GM19035 (cell line): ENCODE results near the gene PTH.

Experiments
- ATAC-seq: cut with Tn5 transposase; IDR thresholded peaks from one replicate; pipeline ENCODE4 v1.9.1; 2021; ENCODE audit not compliant: unreplicated experiment

The PTH gene

GRCh38 chr11:13495929-13496328 lies at the start of gene PTH:
TSS of gene PTH (minus strand) at chr11:13495997. CDS start at chr11:13492855, 3,142 bp downstream.
- ATAC-seq = no peak

DNA sequence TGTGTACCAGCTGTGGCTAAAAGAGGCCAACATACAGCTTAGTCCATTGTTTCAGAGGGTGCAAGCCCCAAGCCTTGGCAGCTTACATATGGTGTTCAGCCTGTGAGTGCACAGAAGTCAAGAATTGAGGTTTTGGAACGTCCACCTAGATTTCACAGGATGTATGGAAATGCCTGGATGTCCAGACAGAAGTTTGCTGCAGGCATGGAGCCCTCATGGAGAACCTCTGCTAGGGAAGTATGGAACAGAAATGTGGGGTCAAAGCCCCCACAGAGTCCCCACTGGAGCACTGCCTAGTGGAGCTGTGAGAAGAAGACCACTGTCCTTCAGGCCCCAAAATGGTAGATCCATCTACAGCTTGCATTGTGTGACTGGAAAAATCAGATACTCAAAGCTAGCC lies 42.2 kb upstream of the PTH start:
- no peak for ATAC-seq

DNA sequence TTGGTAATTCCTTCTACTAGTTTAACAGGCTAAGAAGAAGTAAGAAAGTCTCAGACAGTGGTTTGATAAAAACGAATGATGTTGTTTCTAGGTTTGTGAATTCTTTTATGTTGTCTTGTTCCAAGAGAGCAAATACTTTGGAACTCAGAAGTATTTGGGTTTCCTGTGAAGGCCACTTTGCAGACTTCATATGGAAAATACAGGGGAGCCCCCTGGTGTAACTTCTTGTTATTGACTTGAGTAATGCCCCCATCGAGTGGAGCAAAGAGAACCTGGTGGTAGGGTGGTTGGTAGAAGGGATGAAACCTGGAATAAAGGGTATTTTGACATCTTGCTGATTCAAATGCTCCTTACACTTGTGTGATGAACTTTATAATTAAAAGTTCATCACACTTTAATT lies 40.0 kb upstream of the PTH start:
- no peak for ATAC-seq

DNA sequence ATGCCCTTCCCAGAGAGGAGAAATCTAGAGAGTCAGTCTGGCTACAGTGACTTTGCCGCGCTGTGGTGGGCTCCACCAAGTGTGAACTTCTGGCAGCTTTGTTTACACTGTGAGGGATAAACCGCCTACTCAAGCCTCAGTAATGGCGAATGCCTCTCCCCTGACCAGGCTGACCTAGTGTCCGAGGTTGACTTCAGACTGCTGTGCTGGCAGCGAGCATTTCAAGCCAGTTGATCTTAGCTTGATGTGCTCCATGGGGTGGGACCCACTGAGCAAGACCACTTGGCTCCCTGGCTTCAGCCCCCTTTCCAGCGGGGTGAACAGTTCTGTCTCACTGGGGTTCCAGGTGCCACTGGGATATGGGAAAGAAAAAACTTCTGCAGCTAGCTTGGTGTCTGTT lies 38.6 kb upstream of the PTH start:
- ATAC-seq = no peak

DNA sequence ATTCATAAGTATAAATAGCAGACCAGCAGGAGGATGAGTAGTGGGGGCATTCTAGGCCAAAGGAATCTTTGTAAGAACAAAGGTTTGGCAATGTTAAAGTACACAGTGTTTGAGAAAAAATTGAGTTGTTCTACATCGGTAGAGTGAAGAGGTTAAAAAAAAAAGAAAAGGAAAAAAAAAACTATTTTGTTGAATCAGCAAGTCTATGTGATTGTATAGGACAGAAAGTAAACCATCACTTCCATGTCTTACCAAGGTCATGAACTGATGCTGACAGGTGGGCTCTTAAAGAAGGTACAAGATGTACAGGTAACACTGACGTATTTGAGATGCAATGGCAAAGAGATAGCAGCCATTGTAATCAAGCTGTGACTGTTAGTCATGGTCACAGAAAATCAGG lies 29.5 kb upstream of the PTH start:
- ATAC-seq = no peak

- ATAC-seq = no peak
Observed at GRCh38 chr11:13503393-13503792, 7.6 kb upstream of the PTH start.

DNA sequence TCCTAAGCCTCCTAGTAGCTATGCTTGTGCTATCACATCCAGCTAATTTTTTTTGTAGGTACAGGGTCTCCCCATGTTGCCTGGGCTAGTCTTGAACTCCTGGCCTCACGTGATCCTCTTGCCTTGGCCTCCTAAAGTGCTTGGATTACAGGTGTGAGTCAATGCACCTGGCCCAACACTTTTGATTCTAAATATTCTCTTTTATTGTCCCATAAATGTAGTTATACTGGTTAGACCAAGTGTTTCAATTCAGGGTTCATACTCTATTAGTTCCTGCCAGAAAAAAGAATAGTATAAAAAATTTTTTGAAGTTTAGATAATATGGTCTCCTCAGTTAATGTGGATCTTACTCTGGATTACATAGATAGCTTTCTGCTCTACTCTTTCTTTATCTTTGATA lies 6.7 kb upstream of the PTH start:
- ATAC-seq = no peak

- no peak for ATAC-seq
Observed at GRCh38 chr11:13494051-13494450, 1.7 kb downstream of the PTH start.

GRCh38 chr11:13487661-13488030 lies 8.2 kb downstream of the PTH start:
- ATAC-seq = peak; percentile 78

- ATAC-seq = peak; percentile 96
Observed at GRCh38 chr11:13486926-13487660, 8.7 kb downstream of the PTH start.

DNA sequence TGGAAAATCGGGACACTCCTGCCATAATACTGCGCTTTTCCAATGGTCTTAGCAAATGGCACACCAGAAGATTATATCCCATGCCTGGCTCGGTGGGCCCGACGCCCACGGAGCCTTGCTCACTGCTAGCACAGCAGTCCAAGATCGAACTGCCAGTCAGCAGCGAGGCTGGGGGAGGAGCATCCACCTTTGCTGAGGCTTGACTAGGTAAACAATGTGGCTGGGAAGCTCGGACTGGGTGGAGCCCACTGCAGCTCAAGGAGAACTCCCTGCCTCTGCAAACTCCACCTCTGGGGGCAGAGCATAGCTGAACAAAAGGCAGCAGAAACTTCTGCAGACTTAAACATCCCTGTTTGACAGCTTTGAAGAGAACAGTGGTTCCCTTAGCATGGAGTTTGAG lies 15.6 kb downstream of the PTH start:
- no peak for ATAC-seq

- ATAC-seq = no peak
Observed at GRCh38 chr11:13479688-13480087, 16.1 kb downstream of the PTH start.

DNA sequence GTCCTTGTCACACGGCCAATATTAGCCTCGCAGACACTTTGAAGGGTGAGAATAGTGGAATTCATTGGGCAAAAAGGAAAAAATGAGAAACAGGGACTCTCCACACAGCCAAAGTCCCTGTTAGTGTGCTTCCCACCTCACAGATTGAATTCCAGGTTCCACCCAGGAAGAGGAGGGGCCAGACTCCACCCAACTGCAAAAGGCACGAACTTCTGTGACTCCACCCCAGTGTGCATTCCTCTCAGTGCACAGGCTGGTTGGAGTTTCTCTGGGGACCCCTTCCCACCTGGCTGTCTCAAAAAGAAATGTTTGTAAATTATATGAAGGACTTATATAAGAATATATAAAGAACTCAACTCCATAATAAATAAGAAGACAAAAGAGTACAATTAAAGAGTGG lies 20.7 kb downstream of the PTH start:
- no peak for ATAC-seq

GRCh38 chr11:13473013-13473722 lies 22.6 kb downstream of the PTH start:
- ATAC-seq = no peak

GRCh38 chr11:13468750-13469149 lies 27.0 kb downstream of the PTH start:
- ATAC-seq = no peak

DNA sequence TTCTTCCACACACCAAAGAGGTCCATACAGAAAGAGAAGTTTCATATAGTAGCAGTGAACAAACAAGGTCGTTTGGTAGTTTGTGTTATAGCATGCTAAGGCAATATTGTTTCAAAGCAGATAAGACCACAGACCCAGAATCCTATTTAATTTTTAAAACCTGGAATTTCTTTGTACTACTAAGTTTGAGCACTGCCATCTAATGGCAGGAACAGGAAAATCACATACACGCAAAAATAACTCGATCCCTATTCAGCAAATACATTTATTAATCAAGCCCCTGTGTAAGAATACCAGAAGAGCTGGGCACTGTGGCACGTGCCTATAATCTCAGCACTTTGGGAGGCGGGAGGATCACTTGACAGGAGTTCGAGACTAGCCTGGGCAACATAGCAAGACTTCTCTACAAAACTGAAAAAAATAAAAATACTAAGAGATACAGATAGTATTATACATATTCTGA lies 29.9 kb downstream of the PTH start:
- no peak for ATAC-seq

DNA sequence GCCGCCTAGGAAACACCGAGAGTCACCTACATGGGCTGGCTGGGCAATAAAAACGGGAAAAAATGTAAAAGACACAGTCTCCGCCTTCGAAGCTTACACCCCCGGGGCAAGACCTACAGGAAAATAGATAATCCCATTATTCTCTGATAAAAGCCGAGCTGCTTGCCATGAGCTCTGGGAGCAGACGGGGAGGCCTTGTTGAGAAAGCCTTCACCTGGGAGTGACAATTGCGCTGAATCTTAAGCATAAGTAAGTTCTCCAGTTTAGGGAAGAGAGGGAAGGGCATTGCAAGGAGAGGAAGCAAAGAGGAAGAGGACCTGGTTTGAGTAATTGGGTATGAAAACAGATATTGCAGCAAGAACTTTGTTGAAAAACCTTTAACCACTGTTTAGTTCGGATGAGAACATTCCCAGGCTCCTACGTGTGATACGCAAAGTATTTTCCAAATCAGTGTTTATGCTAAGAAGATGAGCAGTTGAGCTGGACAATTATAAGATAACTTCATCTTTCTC lies 32.0 kb downstream of the PTH start:
- ATAC-seq = no peak

GRCh38 chr11:13462901-13463778 lies 32.7 kb downstream of the PTH start, which contains the start of gene BTBD10:
TSS of gene BTBD10 (minus strand) at chr11:13463222. CDS start at chr11:13445124, 18,098 bp downstream.
- peak; percentile 94 for ATAC-seq

DNA sequence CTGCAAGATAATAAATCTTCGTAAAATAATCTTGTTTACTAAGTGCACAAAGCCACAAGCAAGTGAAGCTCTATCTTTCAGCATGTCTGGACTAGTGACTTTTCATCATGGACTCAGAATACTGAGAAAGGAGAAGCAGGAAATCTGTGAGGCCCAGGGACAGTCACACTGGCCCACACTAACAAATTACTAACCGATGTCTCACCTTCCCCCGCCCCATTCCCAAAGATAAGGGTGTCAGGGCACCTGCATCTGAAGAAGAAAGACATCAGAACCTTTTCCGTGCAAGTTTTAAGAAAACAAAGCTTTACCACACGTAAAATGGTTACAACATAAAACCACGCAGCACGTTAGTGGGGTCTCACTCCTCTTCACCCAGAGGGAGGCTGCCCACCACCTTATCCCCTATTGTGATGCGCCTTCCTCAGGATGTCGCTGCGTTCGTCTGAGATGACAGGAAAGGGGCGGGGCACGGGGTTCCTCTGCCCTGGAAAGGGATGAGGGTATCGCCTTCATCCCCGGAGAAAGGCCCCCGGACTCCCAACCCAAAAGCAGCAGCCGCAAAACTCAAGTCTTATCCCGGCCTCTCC lies 33.4 kb downstream of the PTH start:
- peak; percentile 47 for ATAC-seq

GRCh38 chr11:13461291-13461690 lies 34.5 kb downstream of the PTH start:
- ATAC-seq = no peak

DNA sequence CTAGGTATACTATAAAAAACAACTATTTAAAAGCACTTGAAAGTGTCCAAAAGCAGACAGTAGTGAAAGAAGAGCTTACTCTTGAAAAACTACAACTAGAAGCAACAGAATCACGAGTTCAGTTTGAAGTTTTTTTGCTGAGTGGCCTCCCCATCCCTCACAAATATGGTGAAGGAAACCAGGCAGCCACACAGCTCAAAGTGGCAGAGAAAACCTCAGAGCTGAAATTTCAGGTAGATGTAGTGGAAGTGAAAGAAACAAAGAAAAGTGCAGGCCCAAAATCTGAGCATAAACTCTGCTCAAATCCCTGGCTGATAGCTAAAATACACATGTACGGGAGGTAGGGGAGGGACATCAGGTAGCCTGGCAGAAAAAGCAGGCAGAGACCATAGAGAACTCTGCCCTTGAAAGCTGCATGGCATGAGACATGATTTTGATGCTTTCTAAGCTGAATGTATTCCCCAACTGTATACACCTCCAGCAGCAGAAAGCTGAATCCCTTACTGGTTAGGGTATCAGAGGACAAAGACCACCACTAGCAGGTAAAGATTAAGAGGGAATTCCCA lies 44.9 kb downstream of the PTH start:
- no peak for ATAC-seq
